Sigmoid colon (tissue), 7 donors: Measurements from ENCODE around the gene MMP24. TPM values are rescaled to one million over a fixed set of nuclear protein-coding genes. Genes with fewer than 3 reads are reported as not detected.

ENCODE experiments used
- DNase-seq: peaks from one replicate; pipeline ENCODE4 v3.0.0-alpha.2; 2019
- H3K27ac ChIP-seq, 4 donors: fragments of 200-600 bp; sonication (generic); one replicate each; pipeline ENCODE4 v1.5.1; 2016 to 2019; ENCODE audit warnings: mild to moderate bottlenecking in 1 of 4
- H3K27me3 ChIP-seq, 3 donors: fragments of 200-600 bp; sonication (generic); one replicate each; pipeline ENCODE4 v1.5.1; 2019; ENCODE audit warnings: mild to moderate bottlenecking in 1 of 3
- H3K36me3 ChIP-seq, 4 donors: fragments of 200-600 bp; sonication (generic); one replicate each; pipeline ENCODE4 v1.5.1; 2016 to 2019
- H3K4me1 ChIP-seq, 4 donors: fragments of 200-600 bp; sonication (generic); one replicate each; pipeline ENCODE4 v1.5.1; 2017 to 2019
- H3K4me3 ChIP-seq, 4 donors: fragments of 200-600 bp; sonication (generic); one replicate each; pipeline ENCODE4 v1.5.1; 2017 to 2019; ENCODE audit warnings: mild to moderate bottlenecking in 2 of 4, moderate library complexity in 1 of 4
- H3K9me3 ChIP-seq, 4 donors: fragments of 200-600 bp in 3 of 4; sonication (generic) in 3 of 4; one replicate each; pipeline versions ENCODE4 v1.5.1 to v1.6.1; 2013 to 2019
- CTCF ChIP-seq, 4 experiments: fragments of 450-650 bp in 3 of 4; fragments of 200-600 bp in 1 of 4; IDR thresholded peaks; one replicate each; pipeline ENCODE4 v1.5.1; 2016 to 2019; ENCODE audit warnings: antibody characterized with exemption in 4 of 4, mild to moderate bottlenecking in 3 of 4, moderate library complexity in 2 of 4
- EP300 ChIP-seq, 4 donors: sonication (generic); formaldehyde crosslinking; IDR thresholded peaks; one replicate each; pipeline ENCODE4 v1.6.1; 2017; ENCODE audit warnings: antibody characterized with exemption in 4 of 4
- POLR2A ChIP-seq, 2 donors: fragments of 450-650 bp; IDR thresholded peaks; one replicate each; pipeline ENCODE4 v1.6.1; 2016; ENCODE audit warnings: antibody characterized with exemption in 2 of 2, mild to moderate bottlenecking in 2 of 2, moderate library complexity in 2 of 2
- POLR2AphosphoS5 ChIP-seq, 4 donors: sonication (generic); formaldehyde crosslinking; IDR thresholded peaks; one replicate each; pipeline ENCODE4 v1.6.1; 2017; ENCODE audit warnings: antibody characterized with exemption in 4 of 4
- WGBS, 2 donors: extraction: QIAGEN DNeasy Blood & Tissue Kit; methylation state at CpG; one replicate each; pipeline ENCODE4 v1.1.7; 2013; 5-methylcytosine and 5-hydroxymethylcytosine counted together
- intact Hi-C: fragments of 100-400 bp; cut with DNase I; formaldehyde crosslinking; loops from one replicate; pipeline ENCODE4 v1.15.1; 2023
- polyA plus RNA-seq, 3 donors: library from polyadenylated mRNA; stranded (reverse); fragments of 200-250 nt; gene quantifications; one replicate each; pipeline ENCODE4 v1.2.3, GENCODE V29; 2013
- total RNA-seq, 4 donors: library from RNA; depleted of rRNA; stranded (reverse); fragments of >200 nt; gene quantifications; one replicate each; pipeline ENCODE4 v1.1.0, GENCODE V29; 2016
- donor health status: healthy with polysubstance abuse.
- donor health status: Bipolar disorder and iron deficiency.
- donor health status: healthy.

Gene MMP24
- total and polyA plus RNA-seq, 7 donors, result under 0.01 to 1.4 (median 0.46) TPM

GRCh38 chr20:35306931-35307517 lies 80.5 kb downstream of the MMP24 start:
- TF ChIP-seq POLR2AphosphoS5 (IDR thresholded peaks at IDR 0.05), result no peak
- TF ChIP-seq CTCF (IDR thresholded peaks at IDR 0.05), result peak; percentile 33 to 55 (median 48)
- TF ChIP-seq POLR2A (IDR thresholded peaks at IDR 0.05), result no peak
- peak in 1 of 4 donors; percentile 25 for TF ChIP-seq EP300 (IDR thresholded peaks at IDR 0.05)
- no peak overlapping the region for H3K4me3 ChIP-seq
- intact Hi-C loops, result loop anchor here (5.0 kb wide), 1 partner anchor 35 kb away; no protein-coding TSS in a partner anchor
- H3K36me3 ChIP-seq, result peaks cover 0 to 4% (median 0%) of the 10 kb centered on the region in 4 donors
- H3K9me3 ChIP-seq, result no peaks in the 10 kb centered on the region
- no peak for DNase-seq
- peak overlapping the region; percentile 36 to 84 (median 66) for H3K27ac ChIP-seq
- peaks cover 0 to 71% (median 67%) of the 10 kb centered on the region in 4 donors for H3K4me1 ChIP-seq
- H3K27me3 ChIP-seq, result no peaks in the 10 kb centered on the region
- 34 to 57% methylated on average over 4 of the region's 4 CpGs for WGBS, 2 donors

GRCh38 chr20:35307666-35308653 lies 81.5 kb downstream of the MMP24 start:
- peaks cover 0 to 61% (median 58%) of the 10 kb centered on the region in 4 donors for H3K4me1 ChIP-seq
- peak; percentile 91 for DNase-seq
- 85 to 88% methylated on average over 13 of the region's 13 CpGs for WGBS, 2 donors
- no peaks in the 10 kb centered on the region for H3K9me3 ChIP-seq
- TF ChIP-seq POLR2AphosphoS5 (IDR thresholded peaks at IDR 0.05) (peak in 3 of 4 donors; percentile 42 to 59 (median 58)), EP300 (IDR thresholded peaks at IDR 0.05) (no peak), CTCF (IDR thresholded peaks at IDR 0.05) (no peak)
- peaks cover 0 to 4% (median 0%) of the 10 kb centered on the region in 4 donors for H3K36me3 ChIP-seq
- intact Hi-C loops, result loop anchor here (5.0 kb wide), 1 partner anchor 34 kb away; no protein-coding TSS in a partner anchor
- H3K27me3 ChIP-seq, result no peaks in the 10 kb centered on the region
- peak overlapping the region; percentile 36 to 84 (median 66) for H3K27ac ChIP-seq
- no peak overlapping the region for H3K4me3 ChIP-seq

- DNase-seq, result no peak
- no peak for TF ChIP-seq POLR2AphosphoS5 (IDR thresholded peaks at IDR 0.05)
- TF ChIP-seq CTCF (IDR thresholded peaks at IDR 0.05), result no peak
- no peak for TF ChIP-seq EP300 (IDR thresholded peaks at IDR 0.05)
- TF ChIP-seq POLR2A (IDR thresholded peaks at IDR 0.05), result no peak
- no peak overlapping the region for H3K27ac ChIP-seq
- H3K4me1 ChIP-seq, result peaks cover 0 to 50% (median 44%) of the 10 kb centered on the region in 4 donors
- 53 to 81% methylated on average over 2 of the region's 2 CpGs for WGBS, 2 donors
- H3K36me3 ChIP-seq, result no peaks in the 10 kb centered on the region
- no peaks in the 10 kb centered on the region for H3K9me3 ChIP-seq
- H3K27me3 ChIP-seq, result no peaks in the 10 kb centered on the region
- no peak overlapping the region for H3K4me3 ChIP-seq
- intact Hi-C loops, result no loop called here
Observed at GRCh38 chr20:35311409-35311808, 84.9 kb downstream of the MMP24 start.

- intact Hi-C loops, result no loop called here
- no peak for DNase-seq
Observed at GRCh38 chr20:35311822-35312221, 85.3 kb downstream of the MMP24 start.

More at GRCh38 chr20:35311822-35312221, 85.3 kb downstream of the MMP24 start:
- WGBS, 2 donors, result 65 to 88% methylated on average over 5 of the region's 5 CpGs
- TF ChIP-seq CTCF (IDR thresholded peaks at IDR 0.05) (no peak), EP300 (IDR thresholded peaks at IDR 0.05) (no peak), POLR2A (IDR thresholded peaks at IDR 0.05) (no peak), POLR2AphosphoS5 (IDR thresholded peaks at IDR 0.05) (no peak)
- H3K4me3 ChIP-seq, result no peak overlapping the region
- H3K4me1 ChIP-seq, result peaks cover 0 to 50% (median 43%) of the 10 kb centered on the region in 4 donors
- no peaks in the 10 kb centered on the region for H3K9me3 ChIP-seq
- H3K27me3 ChIP-seq, result no peaks in the 10 kb centered on the region
- no peaks in the 10 kb centered on the region for H3K36me3 ChIP-seq
- peak overlapping the region in 1 of 4 donors; percentile 13 for H3K27ac ChIP-seq
